Measurements from ENCODE around the gene AMELX. TPM values are rescaled to one million over a fixed set of nuclear protein-coding genes. Genes with fewer than 3 reads are reported as not detected.

AMELX gene
- total RNA-seq, 1 donor from 2014 or later: not detected

- H3K4me3 ChIP-seq (ENCODE audit: insufficient read depth, low read depth, low read length): no peak overlapping the region
- no peaks in the 10 kb centered on the region for H3K9me3 Mint-ChIP-seq (ENCODE audit: unreplicated experiment)
- H3K36me3 ChIP-seq (ENCODE audit: insufficient read depth, low read length): no peaks in the 10 kb centered on the region
- TF ChIP-seq CTCF (IDR thresholded peaks at IDR 0.05; ENCODE audit: insufficient read depth, low read depth, low read length) (no peak), EZH2 (IDR thresholded peaks at IDR 0.05; ENCODE audit: insufficient read depth, low read length) (no peak)
- no peak for FAIRE-seq
- no peak overlapping the region for H3K9ac ChIP-seq (ENCODE audit: low read length)
- H3K4me3 Mint-ChIP-seq (ENCODE audit: unreplicated experiment): no peak overlapping the region
- H3K4me2 ChIP-seq (ENCODE audit: low read length): no peak overlapping the region
- H3K27me3 Mint-ChIP-seq (ENCODE audit: low read depth, unreplicated experiment): no peaks in the 10 kb centered on the region
- no peaks in the 10 kb centered on the region for H3K79me2 ChIP-seq (ENCODE audit: insufficient read depth, low read length)
- H3K27me3 ChIP-seq (ENCODE audit: insufficient read depth, low read length): no peaks in the 10 kb centered on the region
- H4K20me1 ChIP-seq (ENCODE audit: insufficient read depth, low read length): no peaks in the 10 kb centered on the region
- no peaks in the 10 kb centered on the region for H3K9me3 ChIP-seq (ENCODE audit: insufficient read depth, low read depth, low read length)
- H3K4me1 Mint-ChIP-seq (ENCODE audit: low read depth, unreplicated experiment): no peaks in the 10 kb centered on the region
- H2AFZ ChIP-seq (ENCODE audit: low read depth, low read length): no peak overlapping the region
- no peaks in the 10 kb centered on the region for H3K4me1 ChIP-seq (ENCODE audit: insufficient read depth, low read length)
- no peak overlapping the region for H3K27ac Mint-ChIP-seq (ENCODE audit: unreplicated experiment)
- DNase-seq (ENCODE audit: low read depth): no peak
- H3K27ac ChIP-seq (ENCODE audit: low read depth, low read length): no peak overlapping the region
- H3K36me3 Mint-ChIP-seq (ENCODE audit: low read depth, unreplicated experiment): no peaks in the 10 kb centered on the region
These were observed 5.7 kb upstream of the AMELX start for GRCh38 chrX:11287505-11287904.

- no peak overlapping the region for H3K4me3 Mint-ChIP-seq (ENCODE audit: unreplicated experiment)
- TF ChIP-seq CTCF (IDR thresholded peaks at IDR 0.05; ENCODE audit: insufficient read depth, low read depth, low read length): no peak
- no peak for TF ChIP-seq EZH2 (IDR thresholded peaks at IDR 0.05; ENCODE audit: insufficient read depth, low read length)
- H3K4me2 ChIP-seq (ENCODE audit: low read length): no peak overlapping the region
These were observed 2.7 kb upstream of the AMELX start for GRCh38 chrX:11290416-11291102.

GRCh38 chrX:11296051-11296450 is 2.8 kb downstream of the AMELX start:
- no peak overlapping the region for H3K9ac ChIP-seq (ENCODE audit: low read length)
- H2AFZ ChIP-seq (ENCODE audit: low read depth, low read length): no peak overlapping the region
- no peaks in the 10 kb centered on the region for H4K20me1 ChIP-seq (ENCODE audit: insufficient read depth, low read length)
- no peaks in the 10 kb centered on the region for H3K36me3 ChIP-seq (ENCODE audit: insufficient read depth, low read length)
- no peaks in the 10 kb centered on the region for H3K9me3 ChIP-seq (ENCODE audit: insufficient read depth, low read depth, low read length)
- DNase-seq (ENCODE audit: low read depth) (no peak), FAIRE-seq (peak; percentile 76)
- no peak overlapping the region for H3K4me2 ChIP-seq (ENCODE audit: low read length)
- Mint-ChIP-seq H3K4me3 (ENCODE audit: unreplicated experiment) (no peak overlapping the region), H3K9me3 (ENCODE audit: unreplicated experiment) (no peaks in the 10 kb centered on the region), H3K36me3 (ENCODE audit: low read depth, unreplicated experiment) (no peaks in the 10 kb centered on the region), H3K27ac (ENCODE audit: unreplicated experiment) (no peak overlapping the region), H3K27me3 (ENCODE audit: low read depth, unreplicated experiment) (no peaks in the 10 kb centered on the region), H3K4me1 (ENCODE audit: low read depth, unreplicated experiment) (no peaks in the 10 kb centered on the region)
- TF ChIP-seq EZH2 (IDR thresholded peaks at IDR 0.05; ENCODE audit: insufficient read depth, low read length): no peak
- no peak for TF ChIP-seq CTCF (IDR thresholded peaks at IDR 0.05; ENCODE audit: insufficient read depth, low read depth, low read length)
- H3K27ac ChIP-seq (ENCODE audit: low read depth, low read length): no peak overlapping the region
- H3K27me3 ChIP-seq (ENCODE audit: insufficient read depth, low read length): no peaks in the 10 kb centered on the region
- H3K79me2 ChIP-seq (ENCODE audit: insufficient read depth, low read length): no peaks in the 10 kb centered on the region
- no peaks in the 10 kb centered on the region for H3K4me1 ChIP-seq (ENCODE audit: insufficient read depth, low read length)
- no peak overlapping the region for H3K4me3 ChIP-seq (ENCODE audit: insufficient read depth, low read depth, low read length)

More at GRCh38 chrX:11290416-11291102, 2.7 kb upstream of the AMELX start:
- Mint-ChIP-seq H3K27ac (ENCODE audit: unreplicated experiment) (no peak overlapping the region), H3K9me3 (ENCODE audit: unreplicated experiment) (no peaks in the 10 kb centered on the region), H3K36me3 (ENCODE audit: low read depth, unreplicated experiment) (no peaks in the 10 kb centered on the region), H3K27me3 (ENCODE audit: low read depth, unreplicated experiment) (no peaks in the 10 kb centered on the region), H3K4me1 (ENCODE audit: low read depth, unreplicated experiment) (no peaks in the 10 kb centered on the region)
- Histone ChIP-seq H3K79me2 (ENCODE audit: insufficient read depth, low read length) (no peaks in the 10 kb centered on the region), H3K27me3 (ENCODE audit: insufficient read depth, low read length) (no peaks in the 10 kb centered on the region), H4K20me1 (ENCODE audit: insufficient read depth, low read length) (no peaks in the 10 kb centered on the region), H3K4me1 (ENCODE audit: insufficient read depth, low read length) (no peaks in the 10 kb centered on the region), H3K27ac (ENCODE audit: low read depth, low read length) (no peak overlapping the region), H3K4me3 (ENCODE audit: insufficient read depth, low read depth, low read length) (no peak overlapping the region), H3K9ac (ENCODE audit: low read length) (no peak overlapping the region), H3K9me3 (ENCODE audit: insufficient read depth, low read depth, low read length) (no peaks in the 10 kb centered on the region), H3K36me3 (ENCODE audit: insufficient read depth, low read length) (no peaks in the 10 kb centered on the region), H2AFZ (ENCODE audit: low read depth, low read length) (no peak overlapping the region)
- FAIRE-seq: peak; percentile 32
- no peak for DNase-seq (ENCODE audit: low read depth)

Data from astrocyte (in vitro differentiated cells and primary cell).